Peyer's patch (tissue), 4 donors: ENCODE results near the gene RPL41.

Experiments
- CTCF ChIP-seq, 6 experiments: fragments of 450-650 bp in 4 of 6; fragments of 200-600 bp in 2 of 6; sonication (generic) in 1 of 6; IDR thresholded peaks; one replicate each; pipeline ENCODE4 v1.5.1; 2017 to 2019; ENCODE audit warnings: antibody characterized with exemption in 6 of 6, mild to moderate bottlenecking in 3 of 6, moderate library complexity in 1 of 6
- POLR2A ChIP-seq, 2 donors: fragments of 450-650 bp; IDR thresholded peaks; one replicate each; pipeline ENCODE4 v1.5.1; 2017; ENCODE audit warnings: antibody characterized with exemption in 2 of 2, mild to moderate bottlenecking in 2 of 2, moderate library complexity in 2 of 2

- TF ChIP-seq CTCF (IDR thresholded peaks at IDR 0.05) (no peak), POLR2A (IDR thresholded peaks at IDR 0.05) (no peak)
These were observed 38.9 kb downstream of the RPL41 start for GRCh38 chr12:56155256-56155845.
